NB4 (cell line): Measurements from ENCODE around the gene APOC3.

ENCODE experiments used
- DNase-seq: peaks from one replicate; pipeline ENCODE4 v3.0.0; 2010; ENCODE audit warnings: low read depth
- H3K4me3 ChIP-seq: one replicate; pipeline ENCODE4 v1.5.1; 2011; ENCODE audit warnings: mild to moderate bottlenecking, low read depth, low read length, moderate library complexity
- CTCF ChIP-seq: IDR thresholded peaks from one replicate; pipeline ENCODE4 v1.5.1; 2012; ENCODE audit warnings: low read depth, low read length
- MYC ChIP-seq: IDR thresholded peaks from 2 replicates; pipeline ENCODE4 v1.6.1; 2011; ENCODE audit warnings: low read depth, low read length
- POLR2A ChIP-seq: IDR thresholded peaks from 2 replicates; pipeline ENCODE4 v1.6.1; 2011; ENCODE audit warnings: mild to moderate bottlenecking; ENCODE audit not compliant: insufficient read length; ENCODE audit errors: extremely low read depth
- TF ChIP-seq, protein P1 (sequence below): IDR thresholded peaks from 2 replicates; pipeline ENCODE4 v1.6.1; 2011; ENCODE audit warnings: low read depth, low read length

The APOC3 gene

GRCh38 chr11:116859175-116859574 lies 29.5 kb downstream of the APOC3 start:
- no peak overlapping the region for H3K4me3 ChIP-seq
- no peak for DNase-seq
- TF ChIP-seq, protein P1, sequence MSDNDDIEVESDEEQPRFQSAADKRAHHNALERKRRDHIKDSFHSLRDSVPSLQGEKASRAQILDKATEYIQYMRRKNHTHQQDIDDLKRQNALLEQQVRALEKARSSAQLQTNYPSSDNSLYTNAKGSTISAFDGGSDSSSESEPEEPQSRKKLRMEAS: no peak
- no peak for TF ChIP-seq MYC
- TF ChIP-seq CTCF: no peak
- no peak for TF ChIP-seq POLR2A

DNA sequence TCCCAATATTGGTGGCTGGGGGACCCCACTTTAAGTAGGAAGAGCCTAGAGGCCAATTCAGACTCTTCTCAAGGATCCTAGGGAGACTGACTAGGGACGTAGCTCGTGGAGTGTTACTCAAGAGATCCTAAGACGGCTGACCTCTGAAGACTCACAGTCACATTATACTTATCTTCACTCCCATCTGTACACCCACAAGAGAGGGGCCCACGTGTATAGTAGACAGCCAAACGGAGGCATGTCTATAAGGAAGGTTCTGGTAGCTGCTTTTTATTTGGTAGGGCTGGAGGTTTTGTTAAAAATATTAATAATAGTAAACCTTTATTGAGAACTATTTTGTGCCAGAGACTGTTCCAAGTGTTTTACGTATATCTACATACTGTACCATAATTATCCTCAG lies 30.6 kb downstream of the APOC3 start:
- TF ChIP-seq, protein P1: no peak
- no peak overlapping the region for H3K4me3 ChIP-seq
- DNase-seq: no peak

DNA sequence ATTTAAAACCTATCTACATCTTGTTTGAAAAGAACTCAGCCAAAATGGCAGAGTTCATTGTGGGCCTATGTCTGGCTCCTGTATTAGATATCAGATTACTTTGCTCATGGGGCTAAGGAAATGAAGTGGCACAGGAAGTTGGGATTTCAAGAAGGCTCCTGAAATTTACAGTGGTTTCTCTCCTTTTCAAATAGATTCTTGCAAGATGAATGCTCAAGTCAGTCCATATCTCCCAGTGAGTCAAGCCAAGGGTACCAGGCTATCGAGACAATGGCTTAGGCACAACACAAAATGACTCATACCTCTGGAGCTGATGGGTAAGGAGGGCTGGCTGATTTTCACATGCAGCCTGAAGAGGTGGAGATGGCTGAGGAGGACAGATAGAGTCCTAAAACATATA lies 31.8 kb downstream of the APOC3 start:
- TF ChIP-seq CTCF (no peak), MYC (no peak), POLR2A (no peak)
- TF ChIP-seq, protein P1: no peak
- H3K4me3 ChIP-seq: no peak overlapping the region
- no peak for DNase-seq

DNA sequence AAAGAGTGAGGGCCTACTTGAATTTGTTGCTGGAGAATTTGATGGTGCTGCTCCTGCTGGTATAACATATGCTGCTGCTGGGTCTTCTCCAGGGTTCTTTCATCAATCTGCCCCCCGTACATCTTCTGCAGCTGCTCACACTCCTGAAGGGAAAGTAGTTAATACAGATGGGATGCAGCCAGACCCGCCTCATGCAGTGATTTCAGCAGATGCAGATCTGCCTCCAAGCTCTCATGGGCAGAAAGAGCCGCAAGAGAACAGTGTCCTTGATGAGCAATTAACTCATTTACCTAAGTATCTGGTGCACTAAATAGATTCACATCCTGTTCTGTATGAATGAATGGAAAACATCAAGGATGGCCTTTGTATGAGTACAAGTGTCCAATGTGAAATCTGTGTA lies 32.5 kb downstream of the APOC3 start:
- TF ChIP-seq POLR2A (no peak), MYC (no peak), CTCF (no peak)
- TF ChIP-seq, protein P1: no peak
- no peak for DNase-seq
- no peak overlapping the region for H3K4me3 ChIP-seq

GRCh38 chr11:116862951-116863350 lies 33.2 kb downstream of the APOC3 start:
- TF ChIP-seq, protein P1: no peak
- TF ChIP-seq CTCF: no peak
- TF ChIP-seq MYC: no peak
- DNase-seq: no peak
- no peak overlapping the region for H3K4me3 ChIP-seq

- no peak overlapping the region for H3K4me3 ChIP-seq
- TF ChIP-seq, protein P1: no peak
- TF ChIP-seq MYC: no peak
- TF ChIP-seq CTCF: no peak
- no peak for TF ChIP-seq POLR2A
- no peak for DNase-seq
These were observed 34.8 kb downstream of the APOC3 start for GRCh38 chr11:116864531-116864930.
